Neural cell (in vitro differentiated cells): ENCODE results near the gene CBLIF. TPM values are rescaled to one million over a fixed set of nuclear protein-coding genes. Genes with fewer than 3 reads are reported as not detected.

Experiments
- H2AFZ ChIP-seq: fragments of 200-600, 300-800 bp; sonication (generic), shearing (Covaris generic); 2 replicates; pipeline ENCODE4 v1.6.0; 2014; ENCODE audit warnings: low read depth, mild to moderate bottlenecking, antibody characterized with exemption, low read length, moderate library complexity
- H3F3A ChIP-seq: fragments of 200-600 bp; shearing (Covaris generic); 2 replicates; pipeline ENCODE4 v1.6.1; 2016; ENCODE audit warnings: mild to moderate bottlenecking, moderate library complexity, mixed read lengths, antibody characterized with exemption, low read length; ENCODE audit not compliant: insufficient read depth, poor library complexity, severe bottlenecking
- H3K27ac ChIP-seq: fragments of 200-600, 300-800 bp; sonication (generic), shearing (Covaris generic); 2 replicates; pipeline ENCODE4 v1.5.1; 2014; ENCODE audit warnings: mild to moderate bottlenecking, low read length, moderate library complexity
- H3K27me3 ChIP-seq: fragments of 300-800, 200-600 bp; sonication (generic), shearing (Covaris generic); 2 replicates; pipeline ENCODE4 v1.6.0; 2014; ENCODE audit warnings: mild to moderate bottlenecking, low read depth, low read length, moderate library complexity; ENCODE audit not compliant: insufficient read depth
- H3K36me3 ChIP-seq: fragments of 300-800, 200-600 bp; sonication (generic), shearing (Covaris generic); 2 replicates; pipeline ENCODE4 v1.5.1; 2014; ENCODE audit warnings: mild to moderate bottlenecking, antibody characterized with exemption, low read length, moderate library complexity; ENCODE audit not compliant: insufficient read depth
- H3K4me2 ChIP-seq: fragments of 300-800, 200-600 bp; sonication (generic), shearing (Covaris generic); 2 replicates; pipeline ENCODE4 v1.6.0; 2014; ENCODE audit warnings: mild to moderate bottlenecking, low read length
- H3K4me3 ChIP-seq: fragments of 300-800, 200-600 bp; sonication (generic), shearing (Covaris generic); 2 replicates; pipeline ENCODE4 v1.5.1; 2014; ENCODE audit warnings: mild to moderate bottlenecking, low read length, moderate library complexity
- H3K79me2 ChIP-seq: fragments of 200-600 bp; shearing (Covaris generic); replicated peaks from 2 replicates; pipeline ENCODE4 v1.6.0; 2014; ENCODE audit warnings: mild to moderate bottlenecking, low read length, moderate library complexity; ENCODE audit not compliant: insufficient read depth
- H3K9ac ChIP-seq: fragments of 300-800, 200-600 bp; sonication (generic), shearing (Covaris generic); 2 replicates; pipeline ENCODE4 v1.6.1; 2016; ENCODE audit warnings: mild to moderate bottlenecking, low read length, mixed read lengths
- H3K9me2 ChIP-seq: fragments of 200-600 bp; shearing (Covaris generic); 2 replicates; pipeline ENCODE4 v1.6.1; 2016; ENCODE audit warnings: mild to moderate bottlenecking, low read length, mixed read lengths; ENCODE audit not compliant: insufficient read depth
- H3K9me3 ChIP-seq: fragments of 200-600, 300-800 bp; sonication (generic), shearing (Covaris generic); 2 replicates; pipeline ENCODE4 v1.6.1; 2016; ENCODE audit warnings: mild to moderate bottlenecking, mixed run types, low read length, moderate library complexity, mixed read lengths
- H4K20me1 ChIP-seq: fragments of 200-600 bp; shearing (Covaris generic); 2 replicates; pipeline ENCODE4 v1.6.1; 2016; ENCODE audit warnings: mild to moderate bottlenecking, mixed run types; ENCODE audit not compliant: insufficient read depth
- CTCF ChIP-seq: fragments of 450-650 bp; IDR thresholded peaks from 2 replicates; pipeline ENCODE4 v1.5.1; 2014; ENCODE audit warnings: antibody characterized with exemption, mild to moderate bottlenecking, moderate library complexity; ENCODE audit not compliant: poor library complexity, severe bottlenecking
- EP300 ChIP-seq: fragments of 450-650 bp; conservative IDR thresholded peaks from 2 replicates; pipeline ENCODE4 v1.6.1; 2014; ENCODE audit warnings: antibody characterized with exemption, mild to moderate bottlenecking, moderate library complexity; ENCODE audit not compliant: poor library complexity, severe bottlenecking
- EZH2 ChIP-seq: fragments of 200-600, 300-800 bp; shearing (Covaris generic), sonication (generic); IDR thresholded peaks from 2 replicates; pipeline ENCODE4 v1.6.1; 2014; ENCODE audit warnings: antibody characterized with exemption, low read length, borderline replicate concordance, mild to moderate bottlenecking; ENCODE audit not compliant: insufficient read depth, poor library complexity, severe bottlenecking
- MXI1 ChIP-seq: fragments of 450-650 bp; conservative IDR thresholded peaks from 2 replicates; pipeline ENCODE4 v1.6.1; 2014; ENCODE audit warnings: antibody characterized with exemption, mild to moderate bottlenecking; ENCODE audit not compliant: poor library complexity, severe bottlenecking
- POLR2AphosphoS5 ChIP-seq: IDR thresholded peaks from 2 replicates; pipeline ENCODE4 v1.6.1; 2012
- RAD21 ChIP-seq: fragments of 450-650 bp; conservative IDR thresholded peaks from 2 replicates; pipeline ENCODE4 v1.6.1; 2014; ENCODE audit warnings: antibody characterized with exemption, mild to moderate bottlenecking, moderate library complexity
- SMC3 ChIP-seq: fragments of 450-650 bp; conservative IDR thresholded peaks from 2 replicates; pipeline ENCODE4 v1.6.1; 2014; ENCODE audit warnings: antibody characterized with exemption, mild to moderate bottlenecking, moderate library complexity; ENCODE audit not compliant: poor library complexity
- TAF1 ChIP-seq: IDR thresholded peaks from 2 replicates; pipeline ENCODE4 v1.6.1; 2012; ENCODE audit warnings: low read depth
- polyA plus RNA-seq: library from polyadenylated mRNA; depleted of rRNA; stranded (reverse); fragments of >200 nt; gene quantifications from 2 replicates; pipeline ENCODE4 v1.2.3, GENCODE V29; 2014
- TF ChIP-seq, protein P1 (sequence below): IDR thresholded peaks from 2 replicates; pipeline ENCODE4 v1.6.1; 2012; ENCODE audit warnings: borderline replicate concordance

Gene CBLIF
- polyA plus RNA-seq, 1 donor from 2014 or later = not detected

DNA sequence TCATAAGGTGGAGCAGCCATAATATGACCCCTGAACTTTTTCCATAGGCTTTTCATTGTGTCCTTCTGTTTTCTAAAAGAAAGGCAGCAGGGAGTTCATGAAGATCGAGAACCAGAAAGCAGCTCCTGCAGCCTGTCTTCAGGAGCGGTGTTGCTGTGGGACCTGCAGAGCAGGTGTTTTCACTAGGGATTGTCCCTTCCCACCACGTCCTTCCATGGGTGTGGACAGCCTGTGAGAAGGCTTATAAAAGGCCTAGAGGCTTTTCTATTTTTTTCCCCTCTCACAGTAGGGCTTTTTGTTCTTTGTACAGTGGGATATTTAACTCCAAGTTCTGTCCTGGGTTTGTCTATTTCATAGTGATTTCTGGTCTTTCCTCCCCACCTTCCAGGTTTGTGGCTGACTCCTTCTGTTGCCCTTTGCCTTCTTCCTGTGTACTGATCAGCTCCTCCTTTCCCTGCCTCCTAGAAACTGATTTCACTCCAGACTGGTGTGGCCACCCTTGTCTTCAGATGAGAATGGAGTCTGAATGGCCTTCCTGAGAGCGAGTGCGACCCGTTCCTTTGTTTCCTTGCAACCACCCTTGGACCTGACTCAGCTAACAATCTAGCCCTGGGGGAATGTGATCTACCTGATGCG lies 44.8 kb downstream of the CBLIF start:
- H3K9me3 ChIP-seq = no peaks in the 10 kb centered on the region
- no peak for TF ChIP-seq MXI1
- TF ChIP-seq RAD21 = no peak
- TF ChIP-seq, protein P1, sequence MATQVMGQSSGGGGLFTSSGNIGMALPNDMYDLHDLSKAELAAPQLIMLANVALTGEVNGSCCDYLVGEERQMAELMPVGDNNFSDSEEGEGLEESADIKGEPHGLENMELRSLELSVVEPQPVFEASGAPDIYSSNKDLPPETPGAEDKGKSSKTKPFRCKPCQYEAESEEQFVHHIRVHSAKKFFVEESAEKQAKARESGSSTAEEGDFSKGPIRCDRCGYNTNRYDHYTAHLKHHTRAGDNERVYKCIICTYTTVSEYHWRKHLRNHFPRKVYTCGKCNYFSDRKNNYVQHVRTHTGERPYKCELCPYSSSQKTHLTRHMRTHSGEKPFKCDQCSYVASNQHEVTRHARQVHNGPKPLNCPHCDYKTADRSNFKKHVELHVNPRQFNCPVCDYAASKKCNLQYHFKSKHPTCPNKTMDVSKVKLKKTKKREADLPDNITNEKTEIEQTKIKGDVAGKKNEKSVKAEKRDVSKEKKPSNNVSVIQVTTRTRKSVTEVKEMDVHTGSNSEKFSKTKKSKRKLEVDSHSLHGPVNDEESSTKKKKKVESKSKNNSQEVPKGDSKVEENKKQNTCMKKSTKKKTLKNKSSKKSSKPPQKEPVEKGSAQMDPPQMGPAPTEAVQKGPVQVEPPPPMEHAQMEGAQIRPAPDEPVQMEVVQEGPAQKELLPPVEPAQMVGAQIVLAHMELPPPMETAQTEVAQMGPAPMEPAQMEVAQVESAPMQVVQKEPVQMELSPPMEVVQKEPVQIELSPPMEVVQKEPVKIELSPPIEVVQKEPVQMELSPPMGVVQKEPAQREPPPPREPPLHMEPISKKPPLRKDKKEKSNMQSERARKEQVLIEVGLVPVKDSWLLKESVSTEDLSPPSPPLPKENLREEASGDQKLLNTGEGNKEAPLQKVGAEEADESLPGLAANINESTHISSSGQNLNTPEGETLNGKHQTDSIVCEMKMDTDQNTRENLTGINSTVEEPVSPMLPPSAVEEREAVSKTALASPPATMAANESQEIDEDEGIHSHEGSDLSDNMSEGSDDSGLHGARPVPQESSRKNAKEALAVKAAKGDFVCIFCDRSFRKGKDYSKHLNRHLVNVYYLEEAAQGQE = no peak
- no peak for TF ChIP-seq EZH2
- no peak for TF ChIP-seq EP300
- no peak for TF ChIP-seq SMC3
- TF ChIP-seq CTCF = no peak
- TF ChIP-seq TAF1 = no peak
- TF ChIP-seq POLR2AphosphoS5 = no peak
- H3K4me2 ChIP-seq = no peak overlapping the region
- H3K79me2 ChIP-seq = no peaks in the 10 kb centered on the region
- H3K27ac ChIP-seq = no peak overlapping the region
- H3K27me3 ChIP-seq = no peaks in the 10 kb centered on the region
- H3K9me2 ChIP-seq = no peaks in the 10 kb centered on the region
- H2AFZ ChIP-seq = no peak overlapping the region
- H3K36me3 ChIP-seq = no peaks in the 10 kb centered on the region
- no peak overlapping the region for H3K4me3 ChIP-seq
- no peaks in the 10 kb centered on the region for H4K20me1 ChIP-seq
- no peak overlapping the region for H3K9ac ChIP-seq
- H3F3A ChIP-seq = no peaks in the 10 kb centered on the region

GRCh38 chr11:59794417-59794816 lies 50.9 kb downstream of the CBLIF start:
- H3K4me3 ChIP-seq = no peak overlapping the region
- TF ChIP-seq EZH2 = no peak
- no peak for TF ChIP-seq POLR2AphosphoS5
- no peak for TF ChIP-seq MXI1
- no peak for TF ChIP-seq EP300
- no peak for TF ChIP-seq TAF1
- TF ChIP-seq CTCF = no peak
- no peak for TF ChIP-seq SMC3
- TF ChIP-seq, protein P1 = no peak
- no peak for TF ChIP-seq RAD21
- no peak overlapping the region for H3K9ac ChIP-seq
- no peak overlapping the region for H2AFZ ChIP-seq
- no peaks in the 10 kb centered on the region for H3K9me3 ChIP-seq
- H3K9me2 ChIP-seq = no peaks in the 10 kb centered on the region
- H4K20me1 ChIP-seq = no peaks in the 10 kb centered on the region
- H3K79me2 ChIP-seq = no peaks in the 10 kb centered on the region
- H3F3A ChIP-seq = no peaks in the 10 kb centered on the region
- H3K27ac ChIP-seq = no peak overlapping the region
- no peaks in the 10 kb centered on the region for H3K36me3 ChIP-seq
- H3K4me2 ChIP-seq = no peak overlapping the region
- no peaks in the 10 kb centered on the region for H3K27me3 ChIP-seq
